SJSA1 (cell line): ENCODE measurements around the gene ZC3H18. TPM values are rescaled to one million over a fixed set of nuclear protein-coding genes. Genes with fewer than 3 reads are reported as not detected.

Experiments used
- DNase-seq, 2 experiments: peaks; one replicate each; pipeline ENCODE4 v3.0.0-alpha.2; 2015 to 2020; ENCODE audit warnings: low spot score in 2 of 2, low read depth in 1 of 2
- H3K27ac ChIP-seq: fragments of 250-450 bp; sonication (Bioruptor Pico); 2 replicates; pipeline ENCODE4 v1.5.1; 2020; ENCODE audit warnings: mild to moderate bottlenecking, moderate library complexity
- H3K27me3 ChIP-seq: fragments of 250-450 bp; sonication (Bioruptor Pico); replicated peaks from 2 replicates; pipeline ENCODE4 v1.5.1; 2020; ENCODE audit warnings: mild to moderate bottlenecking, moderate library complexity
- H3K36me3 ChIP-seq: fragments of 250-450 bp; sonication (Bioruptor Pico); 2 replicates; pipeline ENCODE4 v1.5.1; 2020; ENCODE audit warnings: mild to moderate bottlenecking
- H3K4me1 ChIP-seq: fragments of 250-450 bp; sonication (Bioruptor Pico); replicated peaks from 2 replicates; pipeline ENCODE4 v1.6.1; 2021; ENCODE audit warnings: mild to moderate bottlenecking
- H3K4me3 ChIP-seq: fragments of 250-450 bp; sonication (Bioruptor Pico); 2 replicates; pipeline ENCODE4 v1.5.1; 2020; ENCODE audit warnings: mild to moderate bottlenecking
- H3K9me3 ChIP-seq: fragments of 250-450 bp; sonication (Bioruptor Pico); replicated peaks from 2 replicates; pipeline ENCODE4 v1.5.1; 2020; ENCODE audit warnings: mild to moderate bottlenecking
- total RNA-seq: library from RNA; depleted of rRNA; stranded (reverse); fragments of >200 nt; shearing (Covaris generic); gene quantifications from 2 replicates; pipeline ENCODE4 v1.2.3, GENCODE V29; 2014

ZC3H18 gene
- total RNA-seq, 1 experiment from 2014 or later: 14.6 TPM

DNA sequence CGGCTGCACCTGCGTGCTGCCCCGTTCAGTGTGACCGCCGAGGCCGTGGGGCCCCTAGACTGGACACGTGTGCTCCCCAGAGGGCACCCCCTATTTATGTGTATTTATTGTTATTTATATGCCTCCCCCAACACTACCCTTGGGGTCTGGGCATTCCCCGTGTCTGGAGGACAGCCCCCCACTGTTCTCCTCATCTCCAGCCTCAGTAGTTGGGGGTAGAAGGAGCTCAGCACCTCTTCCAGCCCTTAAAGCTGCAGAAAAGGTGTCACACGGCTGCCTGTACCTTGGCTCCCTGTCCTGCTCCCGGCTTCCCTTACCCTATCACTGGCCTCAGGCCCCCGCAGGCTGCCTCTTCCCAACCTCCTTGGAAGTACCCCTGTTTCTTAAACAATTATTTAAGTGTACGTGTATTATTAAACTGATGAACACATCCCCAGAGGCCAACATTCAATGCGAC is 69.9 kb downstream of the ZC3H18 start:
- no peak overlapping the region for H3K27ac ChIP-seq
- H3K27me3 ChIP-seq: peaks cover 32% of the 10 kb centered on the region
- no peak for DNase-seq

DNA sequence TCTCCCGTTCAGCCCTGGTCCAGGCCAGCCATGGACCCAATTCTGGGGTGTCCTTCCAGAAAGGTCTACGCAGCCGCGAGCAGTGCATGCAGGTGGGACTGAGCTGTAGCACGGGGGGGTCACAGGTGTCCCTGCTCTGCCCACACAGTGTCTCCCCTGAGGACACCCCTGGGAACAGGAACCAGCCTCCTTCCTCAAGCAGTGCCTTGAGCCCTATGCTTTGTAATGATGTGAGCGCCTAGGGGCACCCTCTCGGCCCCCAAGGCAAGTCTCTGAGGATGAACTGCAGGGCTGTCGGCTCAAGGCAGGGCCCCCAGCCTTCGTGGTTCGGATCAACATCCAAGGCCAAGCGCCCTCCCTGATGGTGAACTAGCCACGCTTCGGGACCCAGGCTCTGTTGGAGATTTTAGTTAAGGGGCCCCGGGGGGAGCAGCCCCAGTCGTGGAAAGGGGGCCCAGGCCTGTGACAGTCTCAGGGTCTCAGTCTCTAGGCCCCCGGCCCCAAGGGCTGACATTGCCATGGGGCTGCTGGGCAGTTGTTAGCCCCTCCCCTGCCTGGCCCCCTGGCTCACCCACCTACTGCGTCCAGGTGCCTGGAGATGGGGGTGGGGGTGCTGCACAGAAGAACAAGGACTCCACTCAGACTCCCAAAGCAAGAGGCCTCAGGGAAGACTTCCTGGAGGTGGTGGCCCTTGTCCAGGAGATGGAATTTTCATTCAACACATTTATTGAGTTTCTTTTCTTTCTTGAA is 70.5 kb downstream of the ZC3H18 start:
- Histone ChIP-seq H3K9me3 (no peaks in the 10 kb centered on the region), H3K4me1 (no peaks in the 10 kb centered on the region), H3K4me3 (no peak overlapping the region), H3K27me3 (peaks cover 32% of the 10 kb centered on the region), H3K36me3 (no peaks in the 10 kb centered on the region), H3K27ac (no peak overlapping the region)
- DNase-seq: no peak

More for the DNA sequence above, 69.9 kb downstream of the ZC3H18 start:
- H3K4me3 ChIP-seq: no peak overlapping the region
- H3K4me1 ChIP-seq: no peaks in the 10 kb centered on the region
- H3K9me3 ChIP-seq: no peaks in the 10 kb centered on the region
- H3K36me3 ChIP-seq: no peaks in the 10 kb centered on the region

- no peak for DNase-seq
- no peaks in the 10 kb centered on the region for H3K4me1 ChIP-seq
- H3K36me3 ChIP-seq: no peaks in the 10 kb centered on the region
- H3K27me3 ChIP-seq: peaks cover 32% of the 10 kb centered on the region
- no peak overlapping the region for H3K4me3 ChIP-seq
- H3K27ac ChIP-seq: no peak overlapping the region
- H3K9me3 ChIP-seq: no peaks in the 10 kb centered on the region
Observed at GRCh38 chr16:88642881-88643643, 72.9 kb downstream of the ZC3H18 start.

- H3K27me3 ChIP-seq: peaks cover 29% of the 10 kb centered on the region
- H3K36me3 ChIP-seq: no peaks in the 10 kb centered on the region
- H3K27ac ChIP-seq: no peak overlapping the region
- DNase-seq: no peak
- no peak overlapping the region for H3K4me3 ChIP-seq
- H3K4me1 ChIP-seq: no peaks in the 10 kb centered on the region
- no peaks in the 10 kb centered on the region for H3K9me3 ChIP-seq
Observed at GRCh38 chr16:88643644-88643932, 73.4 kb downstream of the ZC3H18 start.

GRCh38 chr16:88645455-88645854 is 75.3 kb downstream of the ZC3H18 start:
- H3K9me3 ChIP-seq: no peaks in the 10 kb centered on the region
- no peak for DNase-seq
- H3K4me3 ChIP-seq: no peak overlapping the region
- peaks cover 10% of the 10 kb centered on the region for H3K27me3 ChIP-seq
- no peak overlapping the region for H3K27ac ChIP-seq
- H3K4me1 ChIP-seq: no peaks in the 10 kb centered on the region
- no peaks in the 10 kb centered on the region for H3K36me3 ChIP-seq

DNA sequence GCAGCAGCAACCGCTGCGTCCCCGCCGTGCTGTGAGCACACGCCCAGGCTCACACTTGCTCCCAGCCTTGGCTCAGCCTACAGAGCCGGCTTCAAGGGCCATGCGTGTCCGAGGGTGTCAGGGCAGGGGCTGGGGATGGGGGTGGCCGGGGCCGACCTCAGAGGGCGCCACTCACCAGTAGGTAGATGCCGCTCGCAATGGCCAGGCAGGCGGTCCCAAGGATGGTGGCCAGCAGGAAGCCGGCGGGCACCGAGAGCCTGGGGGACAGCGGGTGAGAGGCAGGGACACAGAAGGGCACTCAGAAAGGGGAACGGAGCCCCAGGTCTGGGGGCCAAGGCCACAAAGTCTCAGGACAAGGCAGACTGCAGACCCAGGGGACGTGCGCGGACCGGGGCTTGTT is 75.7 kb downstream of the ZC3H18 start:
- no peak overlapping the region for H3K27ac ChIP-seq
- no peaks in the 10 kb centered on the region for H3K36me3 ChIP-seq
- H3K9me3 ChIP-seq: no peaks in the 10 kb centered on the region
- DNase-seq: no peak
- H3K27me3 ChIP-seq: peaks cover 6% of the 10 kb centered on the region
- no peak overlapping the region for H3K4me3 ChIP-seq
- no peaks in the 10 kb centered on the region for H3K4me1 ChIP-seq

GRCh38 chr16:88646345-88647034 is 76.3 kb downstream of the ZC3H18 start:
- no peak overlapping the region for H3K27ac ChIP-seq
- H3K9me3 ChIP-seq: no peaks in the 10 kb centered on the region
- peaks cover 6% of the 10 kb centered on the region; the same call in 1 of the 2 replicates for H3K27me3 ChIP-seq
- H3K36me3 ChIP-seq: no peaks in the 10 kb centered on the region
- DNase-seq: no peak
- H3K4me3 ChIP-seq: no peak overlapping the region
- no peaks in the 10 kb centered on the region for H3K4me1 ChIP-seq

DNA sequence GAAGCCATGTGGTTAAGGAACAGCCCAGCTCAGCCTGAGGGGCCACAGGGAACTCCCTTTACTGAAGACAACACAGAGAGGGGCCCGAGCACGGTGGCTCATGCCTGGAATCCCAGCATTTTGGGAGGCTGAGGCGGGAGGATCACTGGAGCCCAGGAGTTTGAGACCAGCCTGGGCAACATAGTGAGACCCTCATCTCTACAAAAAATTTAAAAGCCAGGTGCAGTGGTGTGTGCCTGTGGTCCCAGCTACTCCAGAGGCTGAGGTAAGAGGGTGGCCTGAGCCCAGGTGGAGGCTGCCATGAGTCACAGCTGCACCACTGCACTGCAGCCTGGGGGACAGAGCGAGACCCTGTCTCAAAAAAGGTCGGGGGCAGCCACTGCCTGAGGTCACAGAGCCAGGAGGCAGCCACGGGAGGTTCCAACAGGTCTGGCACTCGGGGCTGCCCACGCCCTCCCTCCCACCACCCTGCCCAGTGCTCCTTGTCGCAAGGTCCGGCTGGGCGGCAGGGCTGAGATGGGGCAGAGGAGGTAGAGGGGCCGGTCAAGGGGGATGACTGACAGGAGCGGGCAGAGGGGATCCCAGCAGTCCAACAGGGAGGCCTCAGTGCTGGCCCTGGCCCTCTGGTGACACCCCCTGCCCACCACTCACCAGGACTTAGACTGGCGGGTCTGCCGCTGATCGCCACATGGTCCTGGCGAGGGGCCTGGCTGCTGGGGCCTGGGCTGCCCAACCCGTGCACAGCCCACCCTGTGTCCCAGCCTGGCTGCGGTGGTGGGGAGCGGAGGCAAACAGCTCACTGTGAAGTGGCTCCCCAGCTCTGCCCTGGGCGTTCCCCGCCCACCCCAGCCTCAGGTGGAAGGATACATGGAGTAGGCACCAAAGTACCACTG is 77.2 kb downstream of the ZC3H18 start:
- no peak overlapping the region for H3K27ac ChIP-seq
- no peaks in the 10 kb centered on the region; the same call in 1 of the 2 replicates for H3K36me3 ChIP-seq
- no peaks in the 10 kb centered on the region for H3K4me1 ChIP-seq
- H3K27me3 ChIP-seq: peaks cover 6% of the 10 kb centered on the region; the same call in 1 of the 2 replicates
- no peaks in the 10 kb centered on the region for H3K9me3 ChIP-seq
- H3K4me3 ChIP-seq: no peak overlapping the region
- no peak for DNase-seq

- no peaks in the 10 kb centered on the region for H3K4me1 ChIP-seq
- DNase-seq: no peak
- no peak overlapping the region for H3K27ac ChIP-seq
- H3K27me3 ChIP-seq: peaks cover under 1% of the 10 kb centered on the region; the same call in 1 of the 2 replicates
- H3K9me3 ChIP-seq: no peaks in the 10 kb centered on the region
- peaks cover under 1% of the 10 kb centered on the region for H3K36me3 ChIP-seq
- H3K4me3 ChIP-seq: no peak overlapping the region
Observed at GRCh38 chr16:88649195-88649923, 79.2 kb downstream of the ZC3H18 start.

- no peak for DNase-seq
- H3K4me1 ChIP-seq: no peaks in the 10 kb centered on the region
- peaks cover 8% of the 10 kb centered on the region for H3K36me3 ChIP-seq
- H3K4me3 ChIP-seq: no peak overlapping the region
- no peaks in the 10 kb centered on the region for H3K9me3 ChIP-seq
- no peaks in the 10 kb centered on the region; the same call in 1 of the 2 replicates for H3K27me3 ChIP-seq
- no peak overlapping the region for H3K27ac ChIP-seq
Observed at GRCh38 chr16:88649924-88650748, 79.9 kb downstream of the ZC3H18 start.

DNA sequence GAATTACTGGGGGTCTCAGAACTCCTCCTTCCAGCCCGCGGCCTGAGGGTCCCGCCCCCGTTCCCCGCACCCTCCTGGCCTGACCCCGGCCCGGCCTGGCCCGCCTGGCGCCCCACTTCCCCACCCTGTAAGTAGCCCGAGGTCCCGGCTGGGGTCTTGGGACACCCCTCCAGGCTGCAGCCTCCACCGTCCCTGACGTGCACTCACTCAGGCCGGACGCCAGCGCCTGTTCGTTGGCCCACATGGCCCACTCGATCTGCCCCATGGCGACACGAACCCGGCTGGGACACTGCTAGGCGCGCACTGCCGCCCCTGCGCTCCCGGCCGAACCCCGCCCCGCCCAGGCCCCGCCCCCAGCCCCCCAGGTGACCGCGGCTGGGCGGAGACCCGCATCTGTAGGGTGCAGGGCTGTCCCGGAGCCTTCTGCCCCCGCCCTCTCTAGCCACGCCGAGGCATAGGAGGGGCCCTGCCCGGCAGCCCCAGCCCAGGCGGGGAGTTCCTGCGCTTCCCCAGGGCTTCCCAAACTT is 80.6 kb downstream of the ZC3H18 start, which contains the start of gene CYBA:
TSS of gene CYBA (minus strand) at position 305 of the 527 bp plus-strand sequence. CDS start at position 265, 40 bp downstream.
- Histone ChIP-seq H3K9me3 (no peaks in the 10 kb centered on the region), H3K27ac (no peak within 1 kb of the TSS), H3K27me3 (no peaks in the 10 kb centered on the region; the same call in 1 of the 2 replicates), H3K36me3 (peaks cover 14% of the 10 kb centered on the region), H3K4me3 (no peak within 1 kb of the TSS), H3K4me1 (no peaks in the 10 kb centered on the region)
- no peak for DNase-seq
